K562 treated with DMSO at 1 percent for 12 hours (cell line): ENCODE measurements around the gene GC. TPM values are rescaled to one million over a fixed set of nuclear protein-coding genes. Genes with fewer than 3 reads are reported as not detected.

Experiments
- total RNA-seq: library from RNA; unstranded; fragments of 300-600 nt; gene quantifications from 2 replicates; pipeline ENCODE4 v1.2.3, GENCODE V29; 2022; ENCODE audit not compliant: insufficient read depth

Gene GC
- 1.8 TPM in 1 of 2 replicates, not detected in the other for total RNA-seq

DNA sequence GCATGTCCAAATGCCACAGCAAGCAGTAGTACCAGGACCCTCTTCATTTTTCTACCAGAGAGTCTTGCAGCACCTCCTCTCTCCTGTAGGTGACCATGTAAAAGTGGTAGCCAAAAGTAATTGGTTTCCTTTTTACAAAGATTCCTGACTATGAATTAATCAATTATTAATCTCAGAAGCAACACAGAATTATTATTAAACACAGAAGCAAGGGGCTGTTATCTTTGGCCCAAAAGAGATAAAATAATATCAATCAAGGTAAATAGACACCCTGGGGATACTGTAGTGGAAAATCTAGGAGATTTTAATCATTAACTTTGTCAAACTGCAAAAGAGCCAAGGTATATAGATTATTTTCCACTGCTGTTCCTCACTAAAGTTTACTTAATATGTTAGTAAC lies at the start of gene GC:
Gene GC (minus strand): TSS at position 108 of the 400 bp plus-strand sequence. CDS start 61 bp downstream, at position 47.

Other genes starting within 250 kb of the GC start
- gene NPFFR2, start 247.9 kb upstream of the GC start, total RNA-seq = 1.9 and 2.1 TPM in 2 replicates